ENCODE measurements around the gene ADCY3.

DNA sequence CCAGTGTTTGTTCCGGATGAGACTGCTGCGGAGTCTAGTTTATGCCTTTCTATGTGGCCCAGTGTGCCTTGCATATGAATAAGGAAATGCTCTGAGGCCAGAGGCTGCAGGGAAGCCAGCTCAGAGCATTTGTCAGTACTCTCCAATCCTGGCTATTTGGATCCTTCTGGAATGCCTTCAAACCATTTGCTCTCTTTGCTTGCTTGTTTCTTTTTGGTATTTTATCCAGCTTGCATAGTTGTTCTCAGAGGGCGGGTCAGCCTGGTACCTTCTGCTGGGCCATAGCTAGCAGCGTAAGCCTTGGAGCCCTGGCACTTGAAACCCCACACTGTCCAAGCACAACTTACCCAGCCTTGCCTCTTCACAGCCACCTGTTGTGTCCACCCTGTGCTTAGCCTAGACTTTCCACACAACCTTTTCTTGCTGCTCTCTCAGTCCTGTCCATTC lies 106.3 kb downstream of the ADCY3 start:
- no peak for TF ChIP-seq POLR2AphosphoS5 (IDR thresholded peaks at IDR 0.05)
- TF ChIP-seq, protein P1, sequence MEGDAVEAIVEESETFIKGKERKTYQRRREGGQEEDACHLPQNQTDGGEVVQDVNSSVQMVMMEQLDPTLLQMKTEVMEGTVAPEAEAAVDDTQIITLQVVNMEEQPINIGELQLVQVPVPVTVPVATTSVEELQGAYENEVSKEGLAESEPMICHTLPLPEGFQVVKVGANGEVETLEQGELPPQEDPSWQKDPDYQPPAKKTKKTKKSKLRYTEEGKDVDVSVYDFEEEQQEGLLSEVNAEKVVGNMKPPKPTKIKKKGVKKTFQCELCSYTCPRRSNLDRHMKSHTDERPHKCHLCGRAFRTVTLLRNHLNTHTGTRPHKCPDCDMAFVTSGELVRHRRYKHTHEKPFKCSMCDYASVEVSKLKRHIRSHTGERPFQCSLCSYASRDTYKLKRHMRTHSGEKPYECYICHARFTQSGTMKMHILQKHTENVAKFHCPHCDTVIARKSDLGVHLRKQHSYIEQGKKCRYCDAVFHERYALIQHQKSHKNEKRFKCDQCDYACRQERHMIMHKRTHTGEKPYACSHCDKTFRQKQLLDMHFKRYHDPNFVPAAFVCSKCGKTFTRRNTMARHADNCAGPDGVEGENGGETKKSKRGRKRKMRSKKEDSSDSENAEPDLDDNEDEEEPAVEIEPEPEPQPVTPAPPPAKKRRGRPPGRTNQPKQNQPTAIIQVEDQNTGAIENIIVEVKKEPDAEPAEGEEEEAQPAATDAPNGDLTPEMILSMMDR (IDR thresholded peaks at IDR 0.05 in 8 of 11, conservative IDR thresholded peaks at IDR 0.05 in 3 of 11) = no peak
